A673 (cell line): ENCODE data around the gene KLHL10. TPM values are rescaled to one million over a fixed set of nuclear protein-coding genes. Genes with fewer than 3 reads are reported as not detected.
A peak's percentile ranks its signal among the peaks of the same experiment; 100 is the strongest.

Source experiments
- BruUV-seq: library from RNA; stranded (reverse); fragments of 400-500 nt; replicated peaks from 2 replicates; lab custom pipeline; 2021; lab: Mats Ljungman, UMichigan
- CTCF ChIA-PET: fragments of 300-600 bp; sonication (Branson Sonifier 250); formaldehyde crosslinking; loops from one replicate; lab custom pipeline; 2022; ENCODE audit warnings: antibody characterized with exemption; lab: Charles Lee
- POLR2A ChIA-PET: fragments of 300-600 bp; sonication (Branson Sonifier 250); formaldehyde crosslinking; loops from one replicate; lab custom pipeline; 2022; ENCODE audit warnings: antibody characterized with exemption; ENCODE audit not compliant: low non-redundant PET; lab: Charles Lee
- DNase-seq: peaks from one replicate; pipeline ENCODE4 v3.0.0-alpha.2; 2015; ENCODE audit warnings: low spot score
- H3K27ac ChIP-seq: fragments of 200-600 bp; sonication (generic); 2 replicates; pipeline ENCODE4 v1.5.1; 2016; ENCODE audit warnings: mixed run types, low read depth, mild to moderate bottlenecking, mixed read lengths, antibody characterized with exemption, low read length; ENCODE audit not compliant: poor library complexity, severe bottlenecking
- H3K27me3 ChIP-seq: fragments of 200-600 bp; sonication (generic); replicated peaks from 2 replicates; pipeline ENCODE4 v1.6.1; 2017; ENCODE audit warnings: mixed run types, low read depth, mild to moderate bottlenecking, mixed read lengths, antibody characterized with exemption, low read length; ENCODE audit not compliant: insufficient read depth, poor library complexity
- H3K36me3 ChIP-seq: fragments of 200-600 bp; sonication (generic); 2 replicates; pipeline ENCODE4 v1.6.1; 2016; ENCODE audit warnings: mixed run types, mild to moderate bottlenecking, mixed read lengths, antibody characterized with exemption, low read length; ENCODE audit not compliant: insufficient read depth, poor library complexity, severe bottlenecking
- H3K4me1 ChIP-seq: fragments of 200-600 bp; sonication (generic); 2 replicates; pipeline ENCODE4 v1.6.1; 2017; ENCODE audit warnings: mixed run types, mild to moderate bottlenecking, mixed read lengths, antibody characterized with exemption, low read length; ENCODE audit not compliant: insufficient read depth, poor library complexity, severe bottlenecking
- H3K4me3 ChIP-seq: fragments of 200-600 bp; sonication (generic); 2 replicates; pipeline ENCODE4 v1.5.1; 2016; ENCODE audit warnings: low read depth, mixed run types, mild to moderate bottlenecking, mixed read lengths, low read length; ENCODE audit not compliant: poor library complexity, severe bottlenecking
- H3K9me3 ChIP-seq: fragments of 200-600 bp; sonication (generic); 2 replicates; pipeline ENCODE4 v1.6.1; 2016; ENCODE audit warnings: mixed run types, low read depth, mild to moderate bottlenecking, mixed read lengths, antibody characterized with exemption, low read length; ENCODE audit not compliant: poor library complexity, severe bottlenecking
- CTCF ChIP-seq: fragments of 300-800, 200-600 bp; sonication (generic); conservative IDR thresholded peaks from 2 replicates; pipeline ENCODE4 v1.5.1; 2017; ENCODE audit warnings: low read depth, mild to moderate bottlenecking, antibody characterized with exemption, low read length, moderate library complexity, mixed read lengths
- EZH2 ChIP-seq: fragments of 200-600 bp; sonication (generic); IDR thresholded peaks from 2 replicates; pipeline ENCODE4 v1.6.1; 2017; ENCODE audit warnings: borderline replicate concordance, low read depth, mild to moderate bottlenecking, mixed read lengths, antibody characterized with exemption, low read length; ENCODE audit not compliant: poor library complexity, severe bottlenecking
- intact Hi-C: fragments of 100-400 bp; cut with micrococcal nuclease; formaldehyde crosslinking; loops from one replicate; pipeline ENCODE4 v1.10.0; 2022; ENCODE audit not compliant: unreplicated experiment
- total RNA-seq: library from RNA; stranded (reverse); gene quantifications from 2 replicates; pipeline ENCODE4 v1.2.3, GENCODE V29; 2021

The KLHL10 gene
- total RNA-seq, 1 experiment from 2014 or later = not detected

- TSS peak; percentile 29 for BruUV-seq
- H3K27ac ChIP-seq = no peak overlapping the region
Measured at GRCh38 chr17:41894791-41895331, 57.2 kb downstream of the KLHL10 start.

GRCh38 chr17:41895617-41896016 lies 58.0 kb downstream of the KLHL10 start:
- no peak for TF ChIP-seq CTCF
- TF ChIP-seq EZH2 = no peak
- POLR2A ChIA-PET = no interaction called here
- Histone ChIP-seq H3K4me1 (no peaks in the 10 kb centered on the region), H3K36me3 (peaks cover 76% of the 10 kb centered on the region), H3K9me3 (no peaks in the 10 kb centered on the region), H3K4me3 (no peak overlapping the region), H3K27ac (no peak overlapping the region), H3K27me3 (no peaks in the 10 kb centered on the region)
- intact Hi-C loops = no loop called here
- DNase-seq = no peak
- no TSS peak for BruUV-seq
- CTCF ChIA-PET = no interaction called here

More at GRCh38 chr17:41894791-41895331, 57.2 kb downstream of the KLHL10 start:
- peaks cover 75% of the 10 kb centered on the region for H3K36me3 ChIP-seq
- no peaks in the 10 kb centered on the region for H3K9me3 ChIP-seq
- CTCF ChIA-PET = no interaction called here
- peak; percentile 5 for DNase-seq
- no peaks in the 10 kb centered on the region for H3K4me1 ChIP-seq
- intact Hi-C loops = no loop called here
- TF ChIP-seq EZH2 (no peak), CTCF (no peak)
- no peaks in the 10 kb centered on the region for H3K27me3 ChIP-seq
- POLR2A ChIA-PET = interaction anchor here (0.7 kb wide), 1 partner anchor 207 kb away, joined by 9 read pairs; no protein-coding TSS in a partner anchor
- no peak overlapping the region for H3K4me3 ChIP-seq

GRCh38 chr17:41896726-41897125 lies 59.1 kb downstream of the KLHL10 start:
- Histone ChIP-seq H3K4me3 (no peak overlapping the region), H3K4me1 (no peaks in the 10 kb centered on the region), H3K27ac (no peak overlapping the region), H3K27me3 (no peaks in the 10 kb centered on the region), H3K36me3 (peaks cover 70% of the 10 kb centered on the region), H3K9me3 (no peaks in the 10 kb centered on the region)
- DNase-seq = no peak
- BruUV-seq = no TSS peak
- TF ChIP-seq EZH2 (no peak), CTCF (no peak)
- POLR2A ChIA-PET = no interaction called here
- CTCF ChIA-PET = no interaction called here
- intact Hi-C loops = no loop called here

Other genes with a start within 250 kb of the KLHL10 start
- gene KRT16, start 225.1 kb upstream of the KLHL10 start, total RNA-seq = not detected in 2 replicates
- gene KRT17, start 213.2 kb upstream of the KLHL10 start, total RNA-seq = 54.1 and 82.2 TPM in 2 replicates
- gene EIF1, start 148.9 kb upstream of the KLHL10 start, total RNA-seq = 504 and 524 TPM in 2 replicates
- not detected in 2 replicates for gene GAST, start 125.5 kb upstream of the KLHL10 start, total RNA-seq
- gene HAP1, start 103.2 kb upstream of the KLHL10 start, total RNA-seq = 1.4 and 1.5 TPM in 2 replicates
- 15.7 and 25.2 TPM in 2 replicates for gene JUP, start 51.1 kb upstream of the KLHL10 start, total RNA-seq
- gene P3H4, start 25.9 kb upstream of the KLHL10 start, total RNA-seq = 5.9 and 6.6 TPM in 2 replicates
- 30.0 and 43.6 TPM in 2 replicates for gene FKBP10, start 24.8 kb upstream of the KLHL10 start, total RNA-seq
- gene NT5C3B, start 1.6 kb upstream of the KLHL10 start, total RNA-seq = 46.7 and 50.7 TPM in 2 replicates
- 10.8 and 12.0 TPM in 2 replicates for gene KLHL11, start 27.6 kb downstream of the KLHL10 start, total RNA-seq
- 175 and 191 TPM in 2 replicates for gene ACLY, start 81.1 kb downstream of the KLHL10 start, total RNA-seq
- 0.97 and 1.8 TPM in 2 replicates for gene ODAD4, start 92.8 kb downstream of the KLHL10 start, total RNA-seq
- gene CNP, start 129.0 kb downstream of the KLHL10 start, total RNA-seq = 55.5 and 55.6 TPM in 2 replicates
- 77.4 and 94.6 TPM in 2 replicates for gene DNAJC7, start 179.6 kb downstream of the KLHL10 start, total RNA-seq
- 25.4 and 28.7 TPM in 2 replicates for gene NKIRAS2, start 182.3 kb downstream of the KLHL10 start, total RNA-seq
- gene C17orf113, start 212.8 kb downstream of the KLHL10 start, total RNA-seq = 0.41 and 0.72 TPM in 2 replicates